Body of pancreas (tissue), 4 donors: ENCODE measurements around the gene FAU. TPM values are rescaled to one million over a fixed set of nuclear protein-coding genes. Genes with fewer than 3 reads are reported as not detected.

Experiments used
- ATAC-seq: fragments of 150-250 bp; one replicate; pipeline ENCODE4 v1.9.1; 2016
- DNase-seq, 4 donors: peaks; one replicate each; pipeline ENCODE4 v3.0.0-alpha.2; 2019
- H3K27ac ChIP-seq, 4 donors: fragments of 200-600 bp; sonication (generic); 1 replicate in 3 of 4; 2 replicates in 1 of 4; pipeline versions ENCODE4 v1.5.1 to v1.6.1; 2016 to 2019; ENCODE audit warnings: mild to moderate bottlenecking in 1 of 4, mixed read lengths in 1 of 4, moderate library complexity in 1 of 4
- H3K27me3 ChIP-seq, 2 donors: fragments of 200-600 bp; sonication (generic); one replicate each; pipeline ENCODE4 v1.6.0; 2016; ENCODE audit warnings: mild to moderate bottlenecking in 1 of 2
- H3K36me3 ChIP-seq, 2 donors: fragments of 200-600 bp; sonication (generic); replicated peaks in 1 of 2; 2 replicates each; pipeline ENCODE4 v1.5.1; 2016; ENCODE audit warnings: low read depth in 2 of 2; ENCODE audit not compliant: insufficient read depth in 1 of 2
- H3K4me1 ChIP-seq: fragments of 200-600 bp; sonication (generic); one replicate; pipeline ENCODE4 v1.6.0; 2016
- H3K4me3 ChIP-seq, 2 donors: fragments of 200-600 bp; sonication (generic); 1 replicate in 1 of 2; 2 replicates in 1 of 2; pipeline ENCODE4 v1.5.1; 2016 to 2019
- H3K9me3 ChIP-seq, 3 donors: fragments of 200-600 bp; sonication (generic); 1 replicate in 2 of 3; 2 replicates in 1 of 3; pipeline ENCODE4 v1.5.1; 2016
- CTCF ChIP-seq, 7 experiments: fragments of 450-650 bp in 4 of 7; fragments of 200-600 bp in 3 of 7; sonication (generic) in 3 of 7; IDR thresholded peaks; one replicate each; pipeline ENCODE4 v1.5.1; 2016 to 2019; ENCODE audit warnings: antibody characterized with exemption in 7 of 7
- POLR2A ChIP-seq, 3 donors: fragments of 450-650 bp; IDR thresholded peaks; one replicate each; pipeline ENCODE4 v1.6.1; 2016; ENCODE audit warnings: antibody characterized with exemption in 3 of 3, mild to moderate bottlenecking in 2 of 3
- WGBS, 2 donors: methylation state at CpG; one replicate each; pipeline ENCODE4 v1.1.5; 2017; 5-methylcytosine and 5-hydroxymethylcytosine counted together
- intact Hi-C: fragments of 100-400 bp; cut with DNase I; formaldehyde crosslinking; loops from one replicate; pipeline ENCODE4 v1.15.1; 2023
- total RNA-seq, 2 donors: library from RNA; depleted of rRNA; stranded (reverse); fragments of >200 nt; gene quantifications; one replicate each; pipeline ENCODE4 v1.1.0, GENCODE V29; 2016

The FAU gene
- total RNA-seq, 2 donors from 2014 or later, result 1,320 to 1,355 TPM

- no peak for DNase-seq
- no peak for TF ChIP-seq CTCF (IDR thresholded peaks at IDR 0.05)
- no peak for TF ChIP-seq POLR2A (IDR thresholded peaks at IDR 0.05)
- 94 to 97% methylated on average over 31 to 43 of the region's 52 CpGs for WGBS, 2 donors
- Histone ChIP-seq H3K4me3 (no peak overlapping the region), H3K4me1 (peaks cover 54% of the 10 kb centered on the region), H3K36me3 (peaks cover 0 to 7% of the 10 kb centered on the region in 2 donors), H3K9me3 (no peaks in the 10 kb centered on the region), H3K27me3 (no peaks in the 10 kb centered on the region), H3K27ac (no peak overlapping the region)
- ATAC-seq, result no peak
- intact Hi-C loops, result no loop called here
Observed at GRCh38 chr11:65107751-65108468, 14.0 kb downstream of the FAU start.

DNA sequence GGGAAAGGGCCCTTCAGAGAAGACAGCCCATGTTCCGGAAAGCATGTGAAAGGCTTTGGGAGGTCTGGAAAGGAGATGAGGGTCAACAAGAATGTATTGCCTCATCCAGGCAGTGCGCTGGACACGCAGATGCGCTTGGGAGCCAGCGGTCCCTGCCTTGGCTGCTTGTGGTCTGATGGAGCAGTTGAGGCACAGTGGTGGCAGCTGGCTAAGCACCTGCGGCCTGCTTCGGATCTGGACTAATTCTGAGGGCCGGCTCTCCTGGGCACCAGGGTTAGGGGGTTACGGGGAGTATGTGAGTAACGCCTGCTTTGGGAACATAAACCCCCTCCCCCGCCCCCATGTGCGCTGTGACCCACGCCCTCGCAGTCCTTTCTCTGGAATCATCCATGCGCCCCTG is 14.9 kb downstream of the FAU start:
- no peak for ATAC-seq
- intact Hi-C loops, result no loop called here
- no peak overlapping the region for H3K4me3 ChIP-seq
- DNase-seq, result no peak
- H3K9me3 ChIP-seq, result no peaks in the 10 kb centered on the region
- H3K27ac ChIP-seq, result no peak overlapping the region
- H3K27me3 ChIP-seq, result no peaks in the 10 kb centered on the region
- peaks cover 54% of the 10 kb centered on the region for H3K4me1 ChIP-seq
- TF ChIP-seq CTCF (IDR thresholded peaks at IDR 0.05), result no peak
- TF ChIP-seq POLR2A (IDR thresholded peaks at IDR 0.05), result no peak
- WGBS, 2 donors, result 91 to 93% methylated on average over 8 to 14 of the region's 15 CpGs
- peaks cover 0 to 7% of the 10 kb centered on the region in 2 donors for H3K36me3 ChIP-seq

- peaks cover 0 to 7% of the 10 kb centered on the region in 2 donors for H3K36me3 ChIP-seq
- no peak for DNase-seq
Observed at GRCh38 chr11:65104628-65105027, 17.3 kb downstream of the FAU start.

GRCh38 chr11:65103476-65103875 is 18.5 kb downstream of the FAU start:
- intact Hi-C loops, result no loop called here
- no peaks in the 10 kb centered on the region for H3K27me3 ChIP-seq
- H3K36me3 ChIP-seq, result peaks cover 0 to 7% of the 10 kb centered on the region in 2 donors
- peaks cover 54% of the 10 kb centered on the region for H3K4me1 ChIP-seq
- no peaks in the 10 kb centered on the region for H3K9me3 ChIP-seq
- no peak overlapping the region for H3K4me3 ChIP-seq
- peak overlapping the region in 3 of 4 donors; percentile 64 to 78 (median 72) for H3K27ac ChIP-seq
- no peak for TF ChIP-seq CTCF (IDR thresholded peaks at IDR 0.05)
- no peak for TF ChIP-seq POLR2A (IDR thresholded peaks at IDR 0.05)
- no peak for ATAC-seq
- no peak for DNase-seq

More at GRCh38 chr11:65104628-65105027, 17.3 kb downstream of the FAU start:
- H3K4me1 ChIP-seq, result peaks cover 52% of the 10 kb centered on the region
- H3K27ac ChIP-seq, result peak overlapping the region in 3 of 4 donors; percentile 64 to 78 (median 72)
- H3K27me3 ChIP-seq, result no peaks in the 10 kb centered on the region
- H3K4me3 ChIP-seq, result no peak overlapping the region
- TF ChIP-seq POLR2A (IDR thresholded peaks at IDR 0.05), result no peak
- no peak for TF ChIP-seq CTCF (IDR thresholded peaks at IDR 0.05)
- WGBS, 2 donors, result 18 to 22% methylated on average over 4 of the region's 4 CpGs
- intact Hi-C loops, result no loop called here
- no peaks in the 10 kb centered on the region for H3K9me3 ChIP-seq
- ATAC-seq, result no peak
